NCI-H526 treated with DMSO at 0.1 percent for 48 hours (cell line): ENCODE measurements around the gene ALDH2.
"Not testable (repeated sequence)": the region's sequence is repeated elsewhere in the genome, so short reads cannot be mapped to it uniquely, and the experiment has no call there.

ENCODE experiments used
- DNase-seq: peaks from one replicate; lab custom pipeline; 2025; lab: John Stamatoyannopoulos, UW

ALDH2 gene

DNA sequence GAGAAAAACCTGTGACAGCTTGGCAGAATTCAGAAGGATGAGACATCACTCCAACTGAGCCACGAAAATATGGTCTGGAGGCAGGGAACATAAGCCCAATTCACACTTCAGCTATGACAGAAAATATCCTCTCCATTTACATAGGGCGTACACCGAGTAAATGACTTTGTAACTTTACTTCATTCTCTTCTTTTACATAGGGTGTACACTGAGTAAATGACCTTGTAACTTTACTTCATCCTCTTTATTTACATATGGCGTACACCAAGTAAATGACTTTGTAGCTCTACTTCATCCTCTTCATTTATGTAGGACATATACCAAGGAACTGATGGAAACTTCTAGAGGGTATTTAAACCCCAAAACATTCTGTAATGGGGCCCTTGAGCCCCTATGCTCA is 61.2 kb downstream of the ALDH2 start:
- DNase-seq, result no peak

DNA sequence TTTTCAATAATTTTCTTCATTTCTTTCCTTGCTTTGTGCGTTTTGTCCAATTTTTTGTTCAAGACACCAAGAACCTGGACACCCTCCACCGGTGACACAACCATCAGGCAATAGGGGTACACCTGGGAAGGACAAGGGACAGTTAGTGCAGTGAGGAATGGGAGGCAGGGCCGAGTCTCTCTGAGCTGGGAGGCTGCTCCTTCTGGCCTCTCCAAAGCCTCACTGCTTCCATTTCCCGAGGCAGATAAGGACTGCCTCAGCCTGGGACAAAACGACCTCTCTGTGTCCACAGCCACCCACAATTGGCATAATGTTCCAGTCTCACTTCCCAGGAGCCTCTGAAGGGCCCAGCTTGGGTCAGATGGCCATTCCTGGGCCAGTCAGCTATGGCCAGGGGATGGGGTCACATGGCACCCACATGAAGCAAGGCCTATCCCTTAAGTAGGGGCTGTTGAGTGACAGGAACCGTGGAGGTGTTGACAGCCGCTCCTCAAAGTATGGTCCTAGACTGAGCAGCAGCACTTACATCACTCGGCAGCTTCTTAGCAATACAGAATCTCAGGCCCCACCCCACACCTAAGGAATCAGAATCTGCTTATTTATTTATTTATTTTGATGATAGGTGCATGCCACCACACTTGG is 61.7 kb downstream of the ALDH2 start:
- no peak for DNase-seq

- DNase-seq, result not testable (repeated sequence)
Observed at GRCh38 chr12:111829635-111830034, 62.9 kb downstream of the ALDH2 start.

- DNase-seq, result not testable (repeated sequence)
Observed at GRCh38 chr12:111834740-111835386, 68.1 kb downstream of the ALDH2 start.

GRCh38 chr12:111835531-111836181 is 68.9 kb downstream of the ALDH2 start:
- DNase-seq, result not testable (repeated sequence)

DNA sequence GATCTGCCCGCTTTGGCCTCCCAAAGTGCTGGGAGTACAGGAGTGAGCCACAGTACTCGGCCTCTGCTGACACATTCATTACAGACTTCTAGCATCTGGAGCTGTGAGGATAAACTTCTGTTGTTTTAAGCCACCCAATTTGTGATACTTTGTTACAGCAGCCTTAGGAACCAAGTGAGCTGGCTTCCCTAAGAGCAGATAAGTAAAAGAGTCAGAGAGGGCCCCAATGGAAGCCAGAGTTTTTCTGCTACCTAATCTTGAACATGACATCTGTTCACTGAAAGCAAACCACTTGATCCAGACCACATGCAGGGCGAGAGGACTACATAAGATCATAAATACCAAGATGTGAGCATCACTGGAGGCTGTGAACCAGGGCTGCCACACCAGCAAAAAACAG is 71.6 kb downstream of the ALDH2 start:
- no peak for DNase-seq

- DNase-seq, result no peak
Observed at GRCh38 chr12:111840807-111841206, 74.1 kb downstream of the ALDH2 start.

DNA sequence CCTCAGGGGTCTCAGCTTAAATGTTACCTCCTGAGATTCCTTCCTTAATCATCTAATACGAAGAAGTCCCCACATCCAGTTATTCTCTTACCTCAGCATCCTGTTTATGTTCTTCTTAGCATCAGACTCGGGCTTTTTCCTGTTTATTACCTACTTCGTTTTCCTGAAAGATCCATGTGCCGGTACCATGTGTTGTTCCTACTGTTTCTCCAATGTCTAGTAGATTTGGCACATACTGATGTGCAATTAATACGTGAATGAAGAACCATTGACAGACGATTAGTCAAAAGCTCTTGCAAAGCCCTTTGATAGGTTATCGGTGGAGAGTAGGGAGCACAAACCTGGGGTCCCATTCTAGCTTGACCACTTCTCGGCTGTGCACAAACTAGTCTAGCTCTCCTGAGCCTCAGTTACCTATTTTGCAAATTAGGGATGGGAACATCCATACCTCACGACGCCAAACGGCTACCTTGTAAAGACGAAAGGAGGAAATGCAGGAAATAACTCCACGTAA is 74.6 kb downstream of the ALDH2 start:
- DNase-seq, result no peak

- peak; percentile 85 for DNase-seq
Observed at GRCh38 chr12:111841750-111842555, 75.2 kb downstream of the ALDH2 start, which contains the start of gene MAPKAPK5. Gene MAPKAPK5, plus strand, starts transcription at chr12:111842228. Its CDS starts 506 bp downstream, at chr12:111842734.

DNA sequence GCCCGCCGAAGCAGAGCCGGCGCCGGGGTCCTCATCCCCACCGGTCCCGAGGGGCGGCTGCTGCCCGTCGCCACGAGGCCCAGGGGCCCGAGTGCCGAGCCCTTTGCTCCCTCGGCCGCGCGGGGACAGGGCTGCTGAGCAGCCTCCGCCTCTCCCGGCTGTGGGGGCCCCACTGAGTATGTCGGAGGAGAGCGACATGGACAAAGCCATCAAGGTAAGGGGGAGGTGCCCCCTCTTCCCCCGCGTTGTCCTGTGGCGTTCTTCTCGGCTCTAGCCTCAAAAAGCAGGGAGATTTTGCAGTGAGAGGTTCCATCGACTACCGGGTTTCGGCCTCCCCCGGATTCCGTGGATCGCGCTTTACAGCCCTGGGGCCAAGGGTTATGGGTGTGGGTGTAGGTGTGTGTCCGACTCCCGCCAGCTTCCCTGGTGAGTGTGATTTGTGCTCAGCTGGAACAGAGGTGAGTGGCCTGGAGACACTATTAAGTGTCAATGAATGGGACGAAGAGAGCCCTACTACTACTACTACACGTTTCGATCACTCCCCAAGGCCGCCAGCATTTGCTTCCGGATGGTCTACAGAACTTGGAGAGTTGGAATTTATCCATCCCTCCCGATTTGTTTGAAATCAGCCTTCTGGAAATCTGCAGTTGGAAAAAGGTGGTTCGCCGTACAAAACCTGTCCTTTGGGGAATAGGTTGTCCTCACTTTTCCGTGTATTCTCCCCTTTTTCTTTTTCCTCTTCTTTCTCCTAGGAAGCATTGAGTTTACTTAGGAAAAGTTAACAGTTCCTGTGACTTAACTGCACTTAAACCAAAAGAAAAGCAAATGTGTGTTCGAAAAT is 76.0 kb downstream of the ALDH2 start:
- peak; percentile 14 for DNase-seq

- DNase-seq, result no peak
Observed at GRCh38 chr12:111846016-111846415, 79.3 kb downstream of the ALDH2 start.

- DNase-seq, result no peak
Observed at GRCh38 chr12:111850526-111850925, 83.8 kb downstream of the ALDH2 start.

DNA sequence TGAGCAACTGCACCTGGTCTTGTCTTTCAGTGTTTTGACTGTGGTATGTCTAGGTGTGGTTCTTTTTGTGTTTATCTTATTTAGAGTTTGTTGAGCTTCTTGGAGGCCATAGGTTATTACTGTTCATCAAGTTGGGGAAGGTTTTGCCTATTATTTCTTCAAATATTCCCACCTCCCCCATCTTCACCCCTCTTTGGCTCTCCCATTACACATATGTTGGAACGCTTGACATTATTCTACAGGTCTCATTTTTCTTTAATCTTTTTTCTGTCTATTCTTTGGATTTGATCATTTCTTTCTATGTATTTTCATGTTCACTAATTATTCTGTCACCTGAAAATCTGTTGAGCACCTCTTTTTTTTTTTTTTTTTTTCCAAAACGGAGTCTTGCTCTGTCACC is 91.5 kb downstream of the ALDH2 start:
- no peak for DNase-seq

DNA sequence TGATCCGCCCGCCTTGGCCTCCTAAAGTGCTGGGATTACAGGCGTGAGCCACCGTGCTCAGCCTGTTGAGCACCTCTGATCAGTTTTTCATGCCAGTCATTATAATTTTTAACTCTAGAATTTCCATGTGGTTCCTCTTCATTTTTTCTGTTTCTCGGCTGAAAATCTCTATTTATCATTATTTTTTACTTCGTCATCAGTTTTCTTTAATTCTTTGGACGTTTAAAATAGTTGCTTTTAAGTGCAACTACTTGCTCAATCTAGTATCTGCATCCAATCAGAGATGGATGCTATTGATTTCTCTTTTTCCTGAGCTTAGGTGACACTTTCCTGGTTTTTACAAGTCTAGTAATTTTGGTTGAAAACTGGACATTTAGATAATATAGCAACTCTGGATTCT is 92.0 kb downstream of the ALDH2 start:
- DNase-seq, result no peak

DNA sequence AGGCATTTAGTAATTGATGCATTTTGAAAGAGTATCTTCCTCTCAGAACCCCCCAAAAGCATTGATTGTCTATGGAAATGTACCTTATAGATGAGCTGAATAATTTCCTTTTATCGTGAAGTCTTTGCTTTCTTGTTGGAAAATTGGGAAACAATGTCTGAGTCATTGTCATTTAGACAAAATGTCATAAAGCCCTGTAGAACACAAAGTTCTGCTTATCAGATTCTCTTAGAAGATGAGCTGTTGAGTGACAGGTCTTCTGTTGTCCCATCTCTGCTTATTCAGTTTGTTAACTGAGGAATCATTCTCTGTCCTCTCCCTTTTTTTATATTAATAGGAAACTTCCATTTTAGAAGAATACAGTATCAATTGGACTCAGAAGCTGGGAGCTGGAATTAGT is 98.2 kb downstream of the ALDH2 start:
- DNase-seq, result no peak
